Upper lobe of right lung (tissue), 1 donor: ENCODE measurements around the gene ATOH7. TPM values are rescaled to one million over a fixed set of nuclear protein-coding genes. Genes with fewer than 3 reads are reported as not detected.
A peak's percentile ranks its signal among the peaks of the same experiment; 100 is the strongest.

ENCODE experiments used
- ATAC-seq: fragments of 200-7000 bp; cut with Tn5 transposase; one replicate; pipeline ENCODE4 v1.9.1; 2020; ENCODE audit warnings: mild to moderate bottlenecking, moderate library complexity
- DNase-seq: peaks from one replicate; pipeline ENCODE4 v3.0.0-alpha.2; 2020
- H3K27ac ChIP-seq: fragments of 200-600 bp; one replicate; pipeline ENCODE4 v1.8.0; 2022
- H3K27me3 ChIP-seq: fragments of 200-600 bp; one replicate; pipeline ENCODE4 v1.8.0; 2022; ENCODE audit warnings: mild to moderate bottlenecking
- H3K36me3 ChIP-seq: fragments of 200-600 bp; one replicate; pipeline ENCODE4 v1.8.0; 2022
- H3K4me1 ChIP-seq: fragments of 200-600 bp; one replicate; pipeline ENCODE4 v1.8.0; 2022
- H3K4me3 ChIP-seq: fragments of 200-600 bp; one replicate; pipeline ENCODE4 v1.8.0; 2022; ENCODE audit warnings: mild to moderate bottlenecking
- H3K9me3 ChIP-seq: fragments of 200-600 bp; one replicate; pipeline ENCODE4 v1.8.0; 2022
- CTCF ChIP-seq: fragments of 200-600 bp; IDR thresholded peaks from one replicate; pipeline ENCODE4 v1.8.0; 2022; ENCODE audit warnings: antibody characterized with exemption
- intact Hi-C: fragments of 100-400 bp; cut with DNase I; formaldehyde crosslinking; loops from one replicate; pipeline ENCODE4 v1.11.0; 2022
- total RNA-seq: library from RNA; stranded (reverse); fragmentation: NEBNext Ultra II Directional; extraction: Animal tissue kit (Norgen Biotek cat#: 25700); gene quantifications from one replicate; pipeline ENCODE4 v1.2.1, GENCODE V29; 2021
- donor health status: DM: no; HTN: yes; CAD: no; lungs with severe emphysema.

ATOH7 gene
- total RNA-seq, 1 donor from 2014 or later = not detected

- TF ChIP-seq CTCF = no peak
- ATAC-seq = no peak
- H3K36me3 ChIP-seq = no peaks in the 10 kb centered on the region
Measured at GRCh38 chr10:68222391-68222790, 9.5 kb downstream of the ATOH7 start.

GRCh38 chr10:68221196-68221595 lies 10.7 kb downstream of the ATOH7 start:
- TF ChIP-seq CTCF = no peak
- ATAC-seq (no peak), DNase-seq (no peak)
- no peak overlapping the region for H3K4me3 ChIP-seq
- H3K4me1 ChIP-seq = no peaks in the 10 kb centered on the region
- intact Hi-C loops = no loop called here
- no peaks in the 10 kb centered on the region for H3K27me3 ChIP-seq
- no peaks in the 10 kb centered on the region for H3K36me3 ChIP-seq
- H3K27ac ChIP-seq = no peak overlapping the region
- H3K9me3 ChIP-seq = no peaks in the 10 kb centered on the region

More at GRCh38 chr10:68222391-68222790, 9.5 kb downstream of the ATOH7 start:
- Histone ChIP-seq H3K4me3 (no peak overlapping the region), H3K27me3 (no peaks in the 10 kb centered on the region), H3K4me1 (no peaks in the 10 kb centered on the region), H3K9me3 (no peaks in the 10 kb centered on the region), H3K27ac (no peak overlapping the region)
- intact Hi-C loops = no loop called here
- no peak for DNase-seq

GRCh38 chr10:68218786-68219185 lies 13.1 kb downstream of the ATOH7 start:
- no peak for ATAC-seq
- H3K4me1 ChIP-seq = no peaks in the 10 kb centered on the region
- intact Hi-C loops = loop anchor here (10.0 kb wide), 1 partner anchor 86 kb away; no protein-coding TSS in a partner anchor
- no peak overlapping the region for H3K27ac ChIP-seq
- no peaks in the 10 kb centered on the region for H3K9me3 ChIP-seq
- DNase-seq = no peak
- H3K36me3 ChIP-seq = no peaks in the 10 kb centered on the region
- TF ChIP-seq CTCF = no peak
- no peak overlapping the region for H3K4me3 ChIP-seq
- H3K27me3 ChIP-seq = no peaks in the 10 kb centered on the region

- H3K4me1 ChIP-seq = no peaks in the 10 kb centered on the region
- H3K4me3 ChIP-seq = no peak overlapping the region
- no peaks in the 10 kb centered on the region for H3K9me3 ChIP-seq
- DNase-seq (no peak), ATAC-seq (peak; percentile 56)
- intact Hi-C loops = loop anchor here (10.0 kb wide), 1 partner anchor 92 kb away; no protein-coding TSS in a partner anchor
- no peaks in the 10 kb centered on the region for H3K27me3 ChIP-seq
- peak; percentile 59 for TF ChIP-seq CTCF
- H3K27ac ChIP-seq = no peak overlapping the region
- no peaks in the 10 kb centered on the region for H3K36me3 ChIP-seq
Measured at GRCh38 chr10:68212721-68213352, 19.1 kb downstream of the ATOH7 start.

- Histone ChIP-seq H3K36me3 (no peaks in the 10 kb centered on the region), H3K4me3 (no peak overlapping the region), H3K4me1 (no peaks in the 10 kb centered on the region), H3K27me3 (no peaks in the 10 kb centered on the region), H3K9me3 (no peaks in the 10 kb centered on the region), H3K27ac (no peak overlapping the region)
- ATAC-seq (no peak), DNase-seq (no peak)
- intact Hi-C loops = loop anchor here (10.0 kb wide), 1 partner anchor 93 kb away; no protein-coding TSS in a partner anchor
- TF ChIP-seq CTCF = no peak
Measured at GRCh38 chr10:68211669-68212068, 20.2 kb downstream of the ATOH7 start.
